Germinal center (tissue), 1 donor: ENCODE results near the gene ESYT3.
A peak's percentile ranks its signal among the peaks of the same experiment; 100 is the strongest.
"Not testable (repeated sequence)": the region's sequence is repeated elsewhere in the genome, so short reads cannot be mapped to it uniquely, and the experiment has no call there.

Experiments used
- DNase-seq: peaks from one replicate; pipeline ENCODE4 v3.0.0; 2012; ENCODE audit warnings: mixed read lengths, low spot score

ESYT3 gene

DNA sequence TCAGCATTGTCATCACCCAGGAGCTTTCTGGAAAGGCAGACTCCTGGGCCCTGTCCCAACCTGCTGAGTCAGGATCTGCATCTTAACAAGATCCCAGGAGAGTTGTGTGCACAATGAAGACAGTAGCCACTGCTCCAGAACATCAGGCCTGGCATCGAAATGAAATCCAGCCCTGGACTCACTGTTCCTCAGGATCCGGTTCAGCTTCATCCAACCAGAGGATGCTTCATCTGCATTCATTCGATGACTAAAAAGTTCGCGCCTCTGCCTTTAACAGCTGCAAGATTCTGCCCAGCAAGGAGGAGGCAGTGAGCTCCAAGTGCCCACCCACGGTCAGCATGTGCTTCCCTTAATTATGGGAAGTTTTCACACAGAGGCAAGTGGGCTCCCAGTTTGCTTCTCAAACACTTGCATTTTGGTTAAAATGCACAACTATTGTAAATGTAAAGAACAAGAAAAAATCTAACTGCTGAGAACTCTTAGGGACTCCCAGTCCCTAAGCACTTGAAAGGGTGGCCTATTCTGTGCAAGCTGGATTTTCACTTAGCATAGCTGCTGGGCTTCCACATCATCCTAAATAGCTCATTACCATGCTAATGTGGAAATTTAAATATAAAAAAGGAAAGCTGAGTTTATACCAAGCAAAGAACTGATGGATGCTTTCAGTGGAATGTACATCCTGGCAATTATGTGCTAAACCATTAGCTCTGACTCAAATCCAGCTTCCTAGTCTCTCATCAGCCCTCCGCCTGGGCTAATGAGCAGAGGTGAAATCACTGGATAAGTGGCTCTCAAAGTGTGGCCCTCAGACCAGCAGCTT is 25.5 kb upstream of the ESYT3 start:
- no peak for DNase-seq

DNA sequence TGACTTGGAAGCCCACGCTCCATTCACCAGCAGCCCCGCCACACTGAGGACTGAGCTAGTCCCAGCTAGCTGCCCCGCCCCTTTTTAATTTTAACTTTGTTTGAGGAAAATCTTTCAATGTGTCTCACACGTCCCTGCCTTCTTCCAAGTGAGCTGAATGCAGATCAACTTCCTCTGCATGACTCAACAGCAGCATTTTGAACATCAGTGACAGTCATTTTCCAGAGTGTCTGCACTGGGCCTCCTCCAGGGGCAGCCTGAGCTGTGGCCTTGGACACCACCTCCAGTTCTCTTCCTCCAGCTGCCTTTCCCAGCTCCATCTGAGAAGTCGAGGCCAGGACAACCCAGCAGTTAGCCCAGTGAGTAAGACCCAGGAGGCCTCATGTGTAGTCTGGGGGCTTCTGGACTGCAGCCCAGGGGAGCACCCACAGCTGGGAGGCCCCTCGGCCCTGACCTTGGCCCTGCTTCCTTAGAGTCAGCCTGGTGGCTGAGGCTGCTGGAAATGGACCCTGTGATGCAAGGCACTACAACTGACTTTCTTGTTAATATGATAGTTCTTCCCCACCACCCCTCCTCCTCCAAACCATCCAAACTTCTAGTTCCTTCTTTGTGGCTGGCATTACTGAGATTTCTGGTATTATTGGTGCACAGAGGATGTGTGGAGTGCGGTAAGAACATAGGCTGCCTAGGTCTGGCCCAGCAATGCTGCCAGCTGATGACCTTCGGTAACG is 21.4 kb upstream of the ESYT3 start:
- no peak for DNase-seq

GRCh38 chr3:138416236-138416635 is 18.2 kb upstream of the ESYT3 start:
- not testable (repeated sequence) for DNase-seq

GRCh38 chr3:138417559-138417982 is 16.8 kb upstream of the ESYT3 start:
- peak; percentile 70 for DNase-seq

DNA sequence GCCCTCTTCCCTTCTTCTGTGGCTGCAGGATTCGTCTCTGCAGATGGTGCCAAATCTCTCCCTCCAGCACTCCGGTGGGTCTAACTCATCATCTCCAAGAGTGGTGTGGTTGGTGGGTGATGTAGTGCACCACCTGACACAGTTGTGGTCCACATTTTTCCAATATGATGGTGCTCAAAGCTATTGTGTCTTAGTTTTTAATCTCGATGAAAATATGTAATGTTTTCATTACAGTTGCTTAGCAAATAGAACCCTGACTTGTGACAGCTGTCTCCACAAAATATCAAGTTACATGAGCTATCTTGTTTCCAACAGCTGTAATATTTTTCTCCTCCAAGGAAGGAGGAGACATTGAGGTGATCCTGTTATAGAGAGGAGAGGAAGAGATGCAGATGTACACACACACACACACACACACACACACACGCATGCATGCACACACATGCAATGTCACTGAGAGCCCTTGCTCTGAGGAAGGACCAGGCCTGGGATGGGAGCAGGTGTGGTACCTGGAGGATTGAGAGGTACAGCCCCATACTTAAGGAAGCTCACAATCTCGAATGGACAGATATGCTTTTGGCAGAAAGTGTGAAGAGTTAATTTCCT is 15.7 kb upstream of the ESYT3 start:
- no peak for DNase-seq

DNA sequence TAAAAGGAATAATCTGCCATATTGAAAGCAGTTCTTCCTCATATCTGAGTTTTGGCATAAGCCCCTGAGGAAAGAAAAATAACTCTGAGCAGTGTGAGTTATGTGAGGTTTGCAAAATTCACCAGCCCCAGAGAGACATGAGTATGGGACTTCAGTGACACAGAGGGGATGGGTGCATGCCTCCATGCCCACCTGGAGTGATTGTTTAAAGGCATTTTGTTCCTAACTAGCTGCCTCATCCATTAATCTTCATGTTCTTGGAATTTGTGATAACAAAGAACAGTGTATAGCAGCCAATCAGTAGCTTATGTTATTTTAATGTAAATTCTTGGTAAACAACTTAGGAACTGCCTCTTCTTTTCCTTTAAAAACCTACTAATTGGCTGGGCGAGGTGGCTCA is 11.1 kb upstream of the ESYT3 start:
- DNase-seq, result no peak

GRCh38 chr3:138424323-138424722 is 10.1 kb upstream of the ESYT3 start:
- no peak for DNase-seq

GRCh38 chr3:138426211-138426610 is 8.2 kb upstream of the ESYT3 start:
- no peak for DNase-seq

DNA sequence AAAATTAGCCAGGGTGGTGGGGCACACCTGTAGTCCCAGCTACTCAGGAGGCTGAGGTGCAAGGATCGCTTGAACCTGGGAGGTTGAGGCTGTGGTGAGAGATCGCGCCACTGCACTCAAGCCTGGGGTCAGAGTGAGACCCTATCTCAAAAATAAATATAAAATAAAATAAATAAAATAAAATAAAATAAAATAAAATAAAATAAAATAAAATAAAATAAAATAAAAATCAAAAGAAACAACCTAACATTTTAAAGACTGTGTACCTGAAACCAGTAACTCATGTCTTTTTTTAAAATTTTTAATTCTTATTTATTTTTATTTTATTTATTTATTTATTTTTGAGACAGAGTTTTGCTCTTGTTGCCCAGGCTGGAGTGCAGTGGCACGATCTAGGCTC is 7.7 kb upstream of the ESYT3 start:
- not testable (repeated sequence) for DNase-seq

DNA sequence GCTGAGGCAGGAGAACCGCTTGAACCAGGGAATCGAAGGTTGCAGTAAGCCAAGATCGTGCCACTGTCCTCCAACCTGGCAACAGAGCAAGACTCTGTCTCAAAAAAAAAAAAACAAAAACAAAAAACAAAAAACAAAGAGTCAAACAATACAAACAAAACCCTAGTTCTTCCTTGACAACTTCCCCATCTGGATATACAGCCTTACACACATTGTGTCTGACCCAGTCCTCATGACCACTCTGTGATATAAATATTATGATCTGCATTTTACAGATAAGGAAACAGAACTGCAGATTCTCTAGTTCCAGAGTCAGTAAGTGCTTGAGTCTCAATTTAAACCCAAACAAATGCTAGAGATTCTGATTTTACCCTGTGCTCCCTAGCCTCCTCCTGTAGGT is 4.8 kb upstream of the ESYT3 start:
- no peak for DNase-seq

GRCh38 chr3:138432576-138433240 is 1.7 kb upstream of the ESYT3 start:
- DNase-seq, result no peak

DNA sequence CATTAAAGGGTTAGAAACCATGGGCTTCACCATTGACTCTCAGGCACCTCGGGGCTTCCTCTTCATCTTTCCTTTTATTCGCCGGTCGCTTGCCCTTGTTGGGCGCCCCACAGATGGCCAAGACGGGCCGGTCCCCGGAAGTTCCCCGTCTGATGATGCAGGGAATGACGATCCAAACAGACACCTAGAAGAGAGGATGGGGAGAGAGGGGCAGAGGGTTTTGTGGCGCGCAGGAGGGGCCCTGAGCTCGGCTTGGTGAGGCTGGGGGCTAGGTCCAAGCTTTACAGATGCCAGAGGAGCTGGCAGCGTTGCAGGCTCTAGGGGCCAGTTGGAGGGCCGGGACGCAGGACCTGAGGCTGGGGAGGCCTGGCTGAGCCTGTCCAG is 532 bp upstream of the ESYT3 start:
- no peak for DNase-seq

GRCh38 chr3:138434875-138435772 is 708 bp downstream of the ESYT3 start:
- no peak for DNase-seq

- DNase-seq, result no peak
These were observed 1.4 kb downstream of the ESYT3 start for GRCh38 chr3:138435840-138436239.

- DNase-seq, result no peak
These were observed 2.9 kb downstream of the ESYT3 start for GRCh38 chr3:138437281-138437680.

GRCh38 chr3:138438896-138439295 is 4.5 kb downstream of the ESYT3 start:
- DNase-seq, result no peak

DNA sequence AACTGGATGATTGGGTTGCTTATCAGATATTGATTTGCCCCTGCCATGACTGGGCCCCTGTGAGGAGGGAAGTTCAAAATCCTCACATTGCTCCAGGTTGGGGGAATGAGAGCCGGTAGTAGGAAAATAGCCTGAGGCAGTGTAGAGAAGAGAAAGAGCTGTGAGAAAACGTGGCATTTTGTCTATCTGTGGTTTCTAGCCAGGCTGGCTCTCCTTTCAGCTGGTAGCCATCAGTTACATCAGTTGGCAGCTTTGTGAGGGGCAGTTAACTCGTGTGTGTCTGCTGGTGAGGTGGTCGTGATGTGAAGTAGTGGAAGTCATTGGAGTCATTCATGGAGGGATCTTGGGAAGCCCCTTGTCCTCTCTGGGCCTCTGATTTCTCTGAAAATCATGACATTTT is 5.2 kb downstream of the ESYT3 start:
- no peak for DNase-seq

DNA sequence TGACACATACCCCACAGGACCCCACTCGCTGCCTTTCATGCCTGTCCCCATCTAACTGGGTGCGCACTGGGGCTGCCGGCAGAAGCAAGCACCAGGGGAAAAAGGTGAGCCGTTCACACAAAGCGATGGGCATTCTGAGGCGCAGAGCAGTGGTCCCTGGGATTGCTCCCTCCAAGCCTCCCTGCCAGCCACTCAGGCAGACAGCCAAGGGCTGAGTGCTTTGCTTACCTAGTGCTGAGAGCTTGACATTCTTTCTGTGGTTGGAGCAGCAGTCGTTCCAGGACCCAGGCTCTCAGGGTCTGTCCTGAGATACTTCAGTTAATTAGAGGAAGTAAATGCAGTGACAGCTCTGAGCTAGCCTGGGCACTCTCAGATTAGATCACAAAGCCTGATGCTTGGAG is 5.7 kb downstream of the ESYT3 start:
- no peak for DNase-seq

DNA sequence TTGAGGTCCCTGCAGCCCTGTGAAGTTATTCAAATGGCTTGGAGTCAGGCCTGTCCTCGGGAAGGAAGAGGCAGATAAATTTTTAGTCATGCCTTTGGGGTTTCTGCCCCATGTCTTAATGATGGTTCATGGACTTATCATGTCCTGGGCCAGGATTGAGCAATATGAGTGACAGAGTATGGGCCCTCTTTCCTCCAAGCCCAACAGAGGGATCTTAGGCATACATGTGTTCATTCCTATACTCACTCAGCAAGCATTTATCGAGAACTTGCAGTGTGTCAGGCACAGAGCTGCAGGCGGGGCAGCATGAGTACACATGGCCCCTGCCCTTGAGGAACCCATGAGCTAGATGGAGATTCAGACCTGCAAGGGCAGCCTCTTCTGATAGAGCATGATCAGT is 6.2 kb downstream of the ESYT3 start:
- no peak for DNase-seq

- DNase-seq, result no peak
These were observed 6.8 kb downstream of the ESYT3 start for GRCh38 chr3:138441256-138441655.

- DNase-seq, result no peak
These were observed 7.3 kb downstream of the ESYT3 start for GRCh38 chr3:138441742-138442141.

DNA sequence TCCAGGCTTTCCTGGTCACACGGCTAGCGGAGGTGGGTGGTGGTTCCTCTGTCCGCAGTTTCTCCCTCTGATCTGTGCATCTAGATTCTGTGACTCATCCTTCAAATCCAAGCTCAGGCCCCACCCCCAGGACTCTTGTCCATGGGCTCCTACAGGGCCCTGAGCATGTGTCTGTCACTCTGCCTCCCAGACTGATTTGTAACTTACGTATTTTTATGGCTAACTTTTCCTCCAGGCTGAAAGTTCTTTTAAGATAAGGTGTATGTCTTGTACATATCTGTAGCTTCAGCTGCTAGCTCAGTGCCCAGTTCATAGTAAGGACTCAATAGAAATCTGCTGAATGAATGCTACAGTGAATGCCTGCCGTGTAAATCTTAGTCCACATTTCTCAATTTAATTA is 8.0 kb downstream of the ESYT3 start:
- DNase-seq, result no peak
